GM12865 (cell line): ENCODE results near the gene GET3.
"Not testable (repeated sequence)": the region's sequence is repeated elsewhere in the genome, so short reads cannot be mapped to it uniquely, and the experiment has no call there.

Source experiments
- DNase-seq: peaks from one replicate; pipeline ENCODE4 v3.0.0; 2010; ENCODE audit warnings: low read depth
- H3K4me3 ChIP-seq: 2 replicates; pipeline ENCODE4 v1.5.1; 2011; ENCODE audit warnings: mild to moderate bottlenecking, low read depth, low read length, control low read depth
- TF ChIP-seq, protein P1 (sequence below): IDR thresholded peaks from 2 replicates; pipeline ENCODE4 v1.5.1; 2011; ENCODE audit warnings: low read length, control low read depth, low read depth, inconsistent platforms; ENCODE audit not compliant: insufficient read depth; ENCODE audit errors: missing control alignments

The GET3 gene

DNA sequence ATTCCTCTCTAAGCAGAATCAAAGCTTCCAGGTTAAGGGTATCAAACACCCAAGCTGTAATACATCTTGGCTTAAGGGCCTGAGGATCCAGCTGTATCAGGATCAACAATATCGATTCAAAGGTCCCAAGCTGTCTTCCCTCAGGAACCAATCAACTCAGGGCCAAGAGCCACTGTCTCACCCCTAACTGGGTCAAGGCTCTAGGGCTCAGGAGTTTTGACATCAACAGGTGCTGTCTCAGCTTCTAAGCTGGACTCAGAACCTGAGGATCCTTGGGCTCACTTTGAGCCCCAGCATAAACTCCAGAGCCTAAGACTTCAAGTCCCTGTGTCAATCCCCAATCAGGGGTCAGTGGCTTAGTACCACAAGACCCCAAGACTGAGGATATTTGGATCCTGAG lies 41.8 kb upstream of the GET3 start:
- no peak for DNase-seq
- H3K4me3 ChIP-seq, result peak overlapping the region; percentile 70
- TF ChIP-seq, protein P1, sequence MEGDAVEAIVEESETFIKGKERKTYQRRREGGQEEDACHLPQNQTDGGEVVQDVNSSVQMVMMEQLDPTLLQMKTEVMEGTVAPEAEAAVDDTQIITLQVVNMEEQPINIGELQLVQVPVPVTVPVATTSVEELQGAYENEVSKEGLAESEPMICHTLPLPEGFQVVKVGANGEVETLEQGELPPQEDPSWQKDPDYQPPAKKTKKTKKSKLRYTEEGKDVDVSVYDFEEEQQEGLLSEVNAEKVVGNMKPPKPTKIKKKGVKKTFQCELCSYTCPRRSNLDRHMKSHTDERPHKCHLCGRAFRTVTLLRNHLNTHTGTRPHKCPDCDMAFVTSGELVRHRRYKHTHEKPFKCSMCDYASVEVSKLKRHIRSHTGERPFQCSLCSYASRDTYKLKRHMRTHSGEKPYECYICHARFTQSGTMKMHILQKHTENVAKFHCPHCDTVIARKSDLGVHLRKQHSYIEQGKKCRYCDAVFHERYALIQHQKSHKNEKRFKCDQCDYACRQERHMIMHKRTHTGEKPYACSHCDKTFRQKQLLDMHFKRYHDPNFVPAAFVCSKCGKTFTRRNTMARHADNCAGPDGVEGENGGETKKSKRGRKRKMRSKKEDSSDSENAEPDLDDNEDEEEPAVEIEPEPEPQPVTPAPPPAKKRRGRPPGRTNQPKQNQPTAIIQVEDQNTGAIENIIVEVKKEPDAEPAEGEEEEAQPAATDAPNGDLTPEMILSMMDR, result no peak

DNA sequence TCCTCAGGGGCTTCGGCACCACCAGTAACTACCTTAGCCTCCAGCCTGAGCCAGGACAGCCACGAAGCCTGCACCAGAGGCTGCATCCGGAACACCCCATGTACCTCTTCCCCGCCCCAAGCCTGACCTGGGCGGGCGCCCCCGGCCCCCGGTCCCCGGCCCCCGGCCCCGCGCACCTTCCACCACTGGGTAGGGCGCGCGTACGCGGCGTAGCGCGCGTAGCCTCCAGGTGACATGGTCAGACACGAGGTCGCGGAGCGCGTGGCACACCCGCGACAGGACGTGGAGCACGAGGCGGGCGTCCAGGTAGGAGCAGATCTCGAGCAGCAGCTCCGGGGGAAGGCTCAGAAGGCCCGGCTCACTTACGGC lies 41.3 kb upstream of the GET3 start:
- no peak for DNase-seq
- H3K4me3 ChIP-seq, result peak overlapping the region; percentile 70
- TF ChIP-seq, protein P1, result no peak

DNA sequence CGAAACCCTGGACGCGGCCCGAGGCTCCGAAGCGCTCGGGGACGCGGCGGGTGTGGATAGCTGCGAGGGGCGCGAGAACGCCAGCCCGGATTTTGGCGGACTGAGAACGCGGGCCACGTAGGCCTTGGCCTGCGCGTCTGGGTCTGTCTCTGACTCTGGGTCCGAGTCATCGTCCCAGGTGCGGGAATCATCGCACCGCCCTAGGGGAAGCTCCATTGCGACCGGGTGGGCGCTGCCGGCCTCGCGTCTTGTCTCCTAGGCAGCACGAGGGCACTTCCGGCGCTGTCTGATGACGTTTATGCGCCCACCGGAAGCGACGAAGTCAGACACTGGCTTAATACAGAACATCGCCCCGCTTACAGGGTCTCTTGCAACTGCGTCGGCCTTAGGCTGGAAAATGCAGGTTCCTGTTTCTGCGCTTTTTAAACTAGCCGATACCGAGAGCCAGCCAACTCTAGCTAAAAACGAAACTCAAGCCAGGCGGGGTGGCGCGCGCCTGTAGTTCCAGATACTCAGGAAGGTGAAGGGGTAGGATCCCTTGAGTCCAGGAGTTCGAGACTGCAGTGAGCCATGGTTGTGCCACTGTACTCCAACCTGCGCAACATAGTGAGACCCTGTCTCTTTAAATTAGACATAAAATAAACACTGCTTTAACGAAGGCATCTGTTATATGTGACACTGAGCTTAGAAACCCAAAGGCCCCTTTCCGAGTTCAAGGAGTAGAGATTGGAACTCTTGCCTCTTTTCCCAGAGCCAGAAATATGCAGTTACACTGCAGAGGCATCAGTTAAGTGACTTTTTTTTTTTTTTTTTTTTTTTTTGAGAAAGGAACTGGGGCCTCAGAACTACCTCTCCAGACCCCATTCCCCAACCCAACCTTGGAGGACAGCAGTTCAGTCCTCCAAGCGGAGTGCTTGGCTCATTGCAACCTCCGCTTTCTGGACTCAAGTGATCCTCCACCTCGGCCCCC lies 40.6 kb upstream of the GET3 start, which contains the start of gene FBXW9:
Gene FBXW9 (minus strand): TSS at position 266 of the 970 bp plus-strand sequence. CDS start 50 bp downstream, at position 216.
- H3K4me3 ChIP-seq, result peak within 1 kb of the TSS; percentile 70
- peak; percentile 98 for DNase-seq
- TF ChIP-seq, protein P1, result no peak

DNA sequence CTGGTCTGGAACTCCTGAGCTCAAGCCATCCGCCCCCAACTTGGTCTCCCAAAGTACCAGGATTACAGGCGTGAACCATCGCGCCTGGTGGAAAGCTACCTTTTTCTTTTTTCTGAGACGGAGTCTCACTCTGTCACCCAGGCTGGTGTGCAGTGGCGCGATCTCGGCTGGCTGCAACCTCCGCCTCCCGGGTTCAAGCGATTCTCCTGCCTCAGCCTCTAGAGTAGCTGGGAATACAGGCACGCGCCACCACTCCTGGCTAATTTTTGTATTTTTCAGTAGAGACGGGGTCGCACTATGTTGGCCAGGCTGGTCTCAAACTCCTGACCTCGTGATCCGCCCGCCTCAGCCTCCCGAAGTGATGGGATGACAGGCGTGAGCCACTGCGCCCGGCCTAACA lies 39.9 kb upstream of the GET3 start:
- H3K4me3 ChIP-seq, result peak overlapping the region; percentile 70
- not testable (repeated sequence) for DNase-seq

DNA sequence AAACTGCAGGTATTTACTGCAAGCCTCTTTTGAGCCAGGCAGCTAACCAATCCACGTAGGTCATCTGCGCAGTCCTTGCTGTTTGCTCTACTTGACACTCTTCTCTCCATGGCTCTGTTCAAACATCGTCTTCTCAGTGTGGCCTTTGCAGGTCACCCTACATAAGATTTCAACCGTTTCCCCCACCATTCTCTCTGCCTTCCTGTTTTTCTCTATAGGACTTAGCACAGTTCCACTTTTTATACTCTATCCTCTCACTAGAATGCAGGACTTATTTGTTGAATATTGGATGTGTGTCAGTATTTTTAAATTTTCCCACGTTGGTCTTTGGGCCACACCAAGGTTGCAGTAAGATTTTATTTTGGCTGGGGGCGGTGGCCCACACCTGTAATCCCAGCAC lies 39.2 kb upstream of the GET3 start:
- DNase-seq, result no peak
- TF ChIP-seq, protein P1, result no peak
- H3K4me3 ChIP-seq, result no peak overlapping the region

DNA sequence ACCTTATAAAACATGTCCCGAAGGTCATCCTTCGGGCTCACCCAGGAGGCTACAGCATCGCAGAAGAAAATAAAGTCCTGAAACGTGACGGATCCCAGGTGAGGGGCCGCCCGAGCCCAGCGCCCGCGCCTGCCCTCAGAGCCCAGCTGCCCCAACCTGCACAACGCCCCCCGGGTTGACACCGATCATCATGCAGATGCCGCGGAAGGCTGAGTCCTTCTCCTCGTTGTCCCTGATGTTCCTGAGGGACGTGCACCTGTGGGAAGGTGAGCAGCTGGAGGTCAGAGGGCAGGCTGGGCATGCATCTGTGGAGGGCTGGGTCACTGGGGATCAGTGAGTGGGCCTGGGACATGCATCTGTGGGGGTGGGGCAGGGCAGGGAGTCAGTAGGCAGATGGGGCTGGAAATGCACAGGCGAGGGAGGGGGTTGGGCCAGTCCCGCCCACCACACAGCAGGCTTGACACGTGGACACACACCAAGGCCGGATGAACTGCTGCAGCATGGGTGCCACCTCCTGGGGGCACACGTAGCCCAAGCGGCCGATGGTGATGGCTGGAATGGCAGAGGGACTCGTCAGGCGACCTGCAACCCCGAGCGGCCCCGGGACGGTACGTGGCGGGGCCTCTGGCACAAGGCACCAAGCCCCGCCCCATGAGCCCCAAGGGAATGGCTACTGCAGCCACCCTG lies 35.6 kb upstream of the GET3 start:
- TF ChIP-seq, protein P1, result no peak
- no peak for DNase-seq
- no peak overlapping the region for H3K4me3 ChIP-seq

DNA sequence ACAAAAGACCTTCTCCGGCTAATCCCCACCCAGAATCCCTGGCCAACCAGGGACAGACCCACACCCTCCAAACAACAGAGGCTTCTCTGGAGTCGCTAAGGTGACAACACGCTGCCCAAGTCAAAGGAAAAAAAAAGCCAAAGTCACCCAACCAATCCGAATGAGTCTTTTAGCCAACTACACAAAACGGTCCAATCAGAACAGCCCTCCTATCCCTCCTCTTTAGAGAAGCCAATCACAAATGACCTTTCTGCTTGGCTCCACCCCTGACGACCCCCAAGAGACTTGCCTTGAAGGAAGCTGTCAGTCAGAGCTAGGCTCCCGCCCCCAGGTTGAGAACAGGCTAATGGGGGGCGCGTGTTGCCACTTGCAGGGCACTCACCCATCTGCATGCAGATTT lies 34.3 kb upstream of the GET3 start:
- TF ChIP-seq, protein P1, result no peak
- peak; percentile 50 for DNase-seq
- no peak overlapping the region for H3K4me3 ChIP-seq
